ENCODE measurements around the gene MYL5. TPM values are rescaled to one million over a fixed set of nuclear protein-coding genes. Genes with fewer than 3 reads are reported as not detected.
A peak's percentile ranks its signal among the peaks of the same experiment; 100 is the strongest.

MYL5 gene
- total and polyA plus RNA-seq, 2 of the 13 experiments (the other 11 are each of a cell fraction or from before 2014, with no cell fraction given), result 6.5 to 16.0 TPM

DNA sequence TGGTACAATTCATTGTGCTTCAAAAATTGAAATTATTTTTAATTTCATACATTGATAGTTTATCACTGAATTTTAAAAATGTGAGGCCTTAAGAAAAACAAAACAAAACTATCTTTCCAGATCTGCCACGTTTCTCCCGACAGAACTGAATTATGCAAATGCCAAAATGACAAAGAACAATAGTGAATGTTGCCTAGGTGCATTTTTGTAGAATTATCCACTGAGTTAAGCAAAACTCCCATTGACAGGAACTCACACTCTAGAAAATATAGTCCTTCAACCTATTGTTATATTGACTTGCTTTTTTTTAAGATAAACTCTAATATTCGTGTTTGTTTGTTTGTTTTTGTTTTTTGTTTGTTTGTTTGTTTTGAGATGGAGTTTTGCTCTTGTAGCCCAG lies 37.8 kb downstream of the MYL5 start:
- Histone ChIP-seq H3K4me1 (ENCODE audit: insufficient read depth, low read length) (peaks cover 35% of the 10 kb centered on the region), H3K4me3 (replicated peaks in 1 of 3; ENCODE audit: insufficient read depth in 1 of 3, low read depth in 2 of 3, low read length in 3 of 3) (no peak overlapping the region), H3K27ac (ENCODE audit: extremely low read length, insufficient read depth, low read length) (no peak overlapping the region), H3K9ac (ENCODE audit: insufficient read depth, low read depth, low read length) (no peak overlapping the region), H3K9me3 (ENCODE audit: low read length) (no peaks in the 10 kb centered on the region), H4K20me1 (ENCODE audit: insufficient read depth, low read length) (peaks cover 39% of the 10 kb centered on the region), H3K36me3 (replicated peaks in 1 of 2; ENCODE audit: control insufficient read depth in 1 of 2, insufficient read depth in 2 of 2, low read length in 2 of 2) (peaks cover 2 to 9% of the 10 kb centered on the region in 2 experiments; a peak in 3 of 5 replicates), H3K4me2 (ENCODE audit: low read depth, low read length) (no peak overlapping the region), H3K27me3 (ENCODE audit: control insufficient read depth in 1 of 2, insufficient read depth in 2 of 2, low read length in 2 of 2) (no peaks in the 10 kb centered on the region), H3K79me2 (ENCODE audit: insufficient read depth, low read length) (peaks cover 66% of the 10 kb centered on the region), H2AFZ (ENCODE audit: low read length) (no peak overlapping the region)
- TF ChIP-seq HMGXB4 (CRISPR knock-in tag; IDR thresholded peaks at IDR 0.05; ENCODE audit: borderline replicate concordance in 1 of 2, low read depth in 1 of 2) (no peak), MAFK (conservative IDR thresholded peaks at IDR 0.05 in 1 of 2, IDR thresholded peaks at IDR 0.05 in 1 of 2; ENCODE audit: low read length in 2 of 2) (peak; percentile 16 to 54; a peak in 2 of 4 replicates)
- ATAC-seq, result no peak
- ChIA-PET POLR2A (no interaction called here), CTCF (ENCODE audit: low intra/inter-chr PET ratio, low total read pairs) (no interaction called here)
- no peak for DNase-seq (ENCODE audit: low spot score)
- 88% methylated on average over 3 of the region's 3 CpGs for WGBS (ENCODE audit: low lambda C conversion rate)
- FAIRE-seq, result no peak
- in situ Hi-C loops (cut with HindIII; ENCODE audit: extremely low pct_ligation_motif_present, low pct_unique_long_range_greater_than_20kb), result no loop called here
- intact Hi-C loops (cut with micrococcal nuclease; ENCODE audit: unreplicated experiment), result no loop called here
- no TSS peak for BruUV-seq (replicated peaks)

- peaks cover 2 to 9% of the 10 kb centered on the region in 2 experiments; a peak in 3 of 5 replicates for H3K36me3 ChIP-seq (replicated peaks in 1 of 2; ENCODE audit: control insufficient read depth in 1 of 2, insufficient read depth in 2 of 2, low read length in 2 of 2)
- peaks cover 41% of the 10 kb centered on the region for H4K20me1 ChIP-seq (ENCODE audit: insufficient read depth, low read length)
- H3K4me3 ChIP-seq (replicated peaks in 1 of 3; ENCODE audit: insufficient read depth in 1 of 3, low read depth in 2 of 3, low read length in 3 of 3), result no peak overlapping the region
- H3K4me2 ChIP-seq (ENCODE audit: low read depth, low read length), result no peak overlapping the region
- H3K79me2 ChIP-seq (ENCODE audit: insufficient read depth, low read length), result peaks cover 66% of the 10 kb centered on the region
- no peaks in the 10 kb centered on the region for H3K27me3 ChIP-seq (ENCODE audit: control insufficient read depth in 1 of 2, insufficient read depth in 2 of 2, low read length in 2 of 2)
- H3K9ac ChIP-seq (ENCODE audit: insufficient read depth, low read depth, low read length), result no peak overlapping the region
- H3K9me3 ChIP-seq (ENCODE audit: low read length), result no peaks in the 10 kb centered on the region
- TF ChIP-seq, protein P1, sequence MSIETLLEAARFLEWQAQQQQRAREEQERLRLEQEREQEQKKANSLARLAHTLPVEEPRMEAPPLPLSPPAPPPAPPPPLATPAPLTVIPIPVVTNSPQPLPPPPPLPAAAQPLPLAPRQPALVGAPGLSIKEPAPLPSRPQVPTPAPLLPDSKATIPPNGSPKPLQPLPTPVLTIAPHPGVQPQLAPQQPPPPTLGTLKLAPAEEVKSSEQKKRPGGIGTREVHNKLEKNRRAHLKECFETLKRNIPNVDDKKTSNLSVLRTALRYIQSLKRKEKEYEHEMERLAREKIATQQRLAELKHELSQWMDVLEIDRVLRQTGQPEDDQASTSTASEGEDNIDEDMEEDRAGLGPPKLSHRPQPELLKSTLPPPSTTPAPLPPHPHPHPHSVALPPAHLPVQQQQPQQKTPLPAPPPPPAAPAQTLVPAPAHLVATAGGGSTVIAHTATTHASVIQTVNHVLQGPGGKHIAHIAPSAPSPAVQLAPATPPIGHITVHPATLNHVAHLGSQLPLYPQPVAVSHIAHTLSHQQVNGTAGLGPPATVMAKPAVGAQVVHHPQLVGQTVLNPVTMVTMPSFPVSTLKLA (IDR thresholded peaks at IDR 0.05), result no peak
- no peak for TF ChIP-seq CAMTA2 (CRISPR knock-in tag; IDR thresholded peaks at IDR 0.05; ENCODE audit: borderline replicate concordance)
- no peak for TF ChIP-seq NAIF1 (CRISPR knock-in tag; IDR thresholded peaks at IDR 0.05; ENCODE audit: borderline replicate concordance)
- no peak for TF ChIP-seq ZMAT3 (CRISPR knock-in tag; conservative IDR thresholded peaks at IDR 0.05)
- TF ChIP-seq AGO2 (optimal IDR thresholded peaks at IDR 0.05; ENCODE audit: low read depth, low read length), result peak; percentile 52
- TF ChIP-seq PLRG1 (conservative IDR thresholded peaks at IDR 0.05), result no peak
- TF ChIP-seq RBFOX2 (IDR thresholded peaks at IDR 0.05; ENCODE audit: low read depth, low read length), result 0 out of 2 replicates have a peak, but pooled peaks have one; percentile 39
- CTCF ChIA-PET (ENCODE audit: low intra/inter-chr PET ratio, low total read pairs), result no interaction called here
- peaks cover 31% of the 10 kb centered on the region for H3K4me1 ChIP-seq (ENCODE audit: insufficient read depth, low read length)
- H3K27ac ChIP-seq (ENCODE audit: extremely low read length, insufficient read depth, low read length), result no peak overlapping the region
- 94% methylated on average over 5 of the region's 9 CpGs for WGBS (ENCODE audit: low lambda C conversion rate)
- POLR2A ChIA-PET, result no interaction called here
- intact Hi-C loops (cut with micrococcal nuclease; ENCODE audit: unreplicated experiment), result no loop called here
- in situ Hi-C loops (cut with HindIII; ENCODE audit: extremely low pct_ligation_motif_present, low pct_unique_long_range_greater_than_20kb), result no loop called here
- no peak for FAIRE-seq
- no peak for ATAC-seq
- DNase-seq (ENCODE audit: low spot score), result no peak
- no peak overlapping the region for H2AFZ ChIP-seq (ENCODE audit: low read length)
- no TSS peak for BruUV-seq (replicated peaks)
Measured at GRCh38 chr4:712916-713632, 38.7 kb downstream of the MYL5 start.
